ENCODE measurements around the gene ABCA13. TPM values are rescaled to one million over a fixed set of nuclear protein-coding genes. Genes with fewer than 3 reads are reported as not detected.

Gene ABCA13
- polyA plus RNA-seq, 1 of the 3 experiments (the other 2 are of a cell fraction) = not detected

DNA sequence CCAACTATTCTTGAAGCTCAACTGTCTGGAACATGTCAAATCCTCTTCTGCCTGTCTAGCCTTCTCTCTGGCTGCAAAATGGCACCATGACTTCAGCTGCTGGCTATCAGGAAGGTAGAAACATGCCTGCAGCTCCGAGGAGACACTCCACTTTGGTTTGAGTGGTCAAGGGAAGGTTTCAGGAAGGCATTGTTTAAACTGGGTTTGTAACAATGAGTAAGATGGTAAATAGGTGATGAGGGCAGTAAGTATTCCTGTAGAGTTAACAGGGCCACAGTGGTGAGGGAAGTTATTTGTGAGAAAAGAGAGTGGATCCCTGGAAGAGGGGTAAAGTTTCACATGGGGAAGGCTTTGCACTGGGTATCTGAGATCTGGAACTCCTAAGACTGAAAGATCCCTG is 231.5 kb downstream of the ABCA13 start:
- Histone ChIP-seq H3K36me3 (replicated peaks in 1 of 2; ENCODE audit: control insufficient read depth in 1 of 2, insufficient read depth in 2 of 2, low read length in 1 of 2) (no peaks in the 10 kb centered on the region), H2AFZ (ENCODE audit: low read depth) (no peak overlapping the region), H3F3A (replicated peaks; ENCODE audit: insufficient read depth) (no peaks in the 10 kb centered on the region), H3K9me3 (no peaks in the 10 kb centered on the region), H3K9me2 (no peaks in the 10 kb centered on the region), H3K4me1 (ENCODE audit: control insufficient read depth in 1 of 2, insufficient read depth in 2 of 2, low read depth in 1 of 2, low read length in 1 of 2) (no peaks in the 10 kb centered on the region), H3K4me3 (ENCODE audit: low read depth in 2 of 2, low read length in 1 of 2) (no peak overlapping the region), H4K20me1 (ENCODE audit: insufficient read depth) (no peaks in the 10 kb centered on the region), H3K9ac (no peak overlapping the region), H3K27ac (ENCODE audit: low read depth in 2 of 2, low read length in 1 of 2) (no peak overlapping the region), H3K79me2 (ENCODE audit: insufficient read depth) (no peaks in the 10 kb centered on the region), H3K4me2 (no peak overlapping the region), H3K27me3 (ENCODE audit: insufficient read depth) (peaks cover 3% of the 10 kb centered on the region)
- 0% methylated on average over 1 of the region's 1 CpG for WGBS (ENCODE audit: low lambda C conversion rate)
- TF ChIP-seq MEF2A (IDR thresholded peaks at IDR 0.05; ENCODE audit: borderline replicate concordance, low read depth) (no peak), TCF12 (IDR thresholded peaks at IDR 0.05) (no peak), RAD21 (IDR thresholded peaks at IDR 0.05; ENCODE audit: low read length) (no peak), EZH2phosphoT487 (IDR thresholded peaks at IDR 0.05; ENCODE audit: borderline replicate concordance, low read depth) (no peak), RCOR1 (IDR thresholded peaks at IDR 0.05; ENCODE audit: low read length) (no peak)
- TF ChIP-seq, protein P1, sequence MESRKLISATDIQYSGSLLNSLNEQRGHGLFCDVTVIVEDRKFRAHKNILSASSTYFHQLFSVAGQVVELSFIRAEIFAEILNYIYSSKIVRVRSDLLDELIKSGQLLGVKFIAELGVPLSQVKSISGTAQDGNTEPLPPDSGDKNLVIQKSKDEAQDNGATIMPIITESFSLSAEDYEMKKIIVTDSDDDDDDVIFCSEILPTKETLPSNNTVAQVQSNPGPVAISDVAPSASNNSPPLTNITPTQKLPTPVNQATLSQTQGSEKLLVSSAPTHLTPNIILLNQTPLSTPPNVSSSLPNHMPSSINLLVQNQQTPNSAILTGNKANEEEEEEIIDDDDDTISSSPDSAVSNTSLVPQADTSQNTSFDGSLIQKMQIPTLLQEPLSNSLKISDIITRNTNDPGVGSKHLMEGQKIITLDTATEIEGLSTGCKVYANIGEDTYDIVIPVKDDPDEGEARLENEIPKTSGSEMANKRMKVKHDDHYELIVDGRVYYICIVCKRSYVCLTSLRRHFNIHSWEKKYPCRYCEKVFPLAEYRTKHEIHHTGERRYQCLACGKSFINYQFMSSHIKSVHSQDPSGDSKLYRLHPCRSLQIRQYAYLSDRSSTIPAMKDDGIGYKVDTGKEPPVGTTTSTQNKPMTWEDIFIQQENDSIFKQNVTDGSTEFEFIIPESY (IDR thresholded peaks at IDR 0.05; ENCODE audit: borderline replicate concordance, low read depth) = no peak
- ChIA-PET CTCF (interaction anchor here (1.4 kb wide), 1 partner anchor 32 kb away, joined by 3 read pairs; no protein-coding TSS in a partner anchor), POLR2A (no interaction called here)
- no peak for DNase-seq

DNA sequence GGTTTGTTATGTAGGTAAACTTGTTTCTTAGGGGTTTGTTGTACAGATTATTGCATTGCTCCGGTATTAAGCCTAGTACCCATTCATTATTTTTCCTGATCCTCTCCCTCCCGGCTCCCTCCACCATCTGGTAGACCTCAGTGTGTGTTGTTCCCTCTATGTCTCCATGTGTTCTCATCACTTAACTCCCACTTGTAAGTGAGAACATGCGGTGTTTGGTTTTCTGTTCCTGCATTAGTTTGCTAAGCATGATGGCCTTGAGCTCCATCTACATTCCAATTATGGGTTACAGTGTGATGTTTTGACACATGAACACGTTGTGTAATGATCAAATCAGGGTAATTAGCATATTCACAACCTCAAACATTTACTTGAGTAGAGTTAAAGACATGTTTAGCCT is 237.5 kb downstream of the ABCA13 start:
- H3K4me3 ChIP-seq (ENCODE audit: low read depth in 2 of 2, low read length in 1 of 2) = no peak overlapping the region
- H3F3A ChIP-seq (replicated peaks; ENCODE audit: insufficient read depth) = no peaks in the 10 kb centered on the region
- no peak for DNase-seq
- H4K20me1 ChIP-seq (ENCODE audit: insufficient read depth) = no peaks in the 10 kb centered on the region
- H3K4me2 ChIP-seq = no peak overlapping the region
- H3K4me1 ChIP-seq (ENCODE audit: control insufficient read depth in 1 of 2, insufficient read depth in 2 of 2, low read depth in 1 of 2, low read length in 1 of 2) = no peaks in the 10 kb centered on the region
- TF ChIP-seq YY1 (IDR thresholded peaks at IDR 0.05; ENCODE audit: low read depth) = no peak
- TF ChIP-seq, protein P2, sequence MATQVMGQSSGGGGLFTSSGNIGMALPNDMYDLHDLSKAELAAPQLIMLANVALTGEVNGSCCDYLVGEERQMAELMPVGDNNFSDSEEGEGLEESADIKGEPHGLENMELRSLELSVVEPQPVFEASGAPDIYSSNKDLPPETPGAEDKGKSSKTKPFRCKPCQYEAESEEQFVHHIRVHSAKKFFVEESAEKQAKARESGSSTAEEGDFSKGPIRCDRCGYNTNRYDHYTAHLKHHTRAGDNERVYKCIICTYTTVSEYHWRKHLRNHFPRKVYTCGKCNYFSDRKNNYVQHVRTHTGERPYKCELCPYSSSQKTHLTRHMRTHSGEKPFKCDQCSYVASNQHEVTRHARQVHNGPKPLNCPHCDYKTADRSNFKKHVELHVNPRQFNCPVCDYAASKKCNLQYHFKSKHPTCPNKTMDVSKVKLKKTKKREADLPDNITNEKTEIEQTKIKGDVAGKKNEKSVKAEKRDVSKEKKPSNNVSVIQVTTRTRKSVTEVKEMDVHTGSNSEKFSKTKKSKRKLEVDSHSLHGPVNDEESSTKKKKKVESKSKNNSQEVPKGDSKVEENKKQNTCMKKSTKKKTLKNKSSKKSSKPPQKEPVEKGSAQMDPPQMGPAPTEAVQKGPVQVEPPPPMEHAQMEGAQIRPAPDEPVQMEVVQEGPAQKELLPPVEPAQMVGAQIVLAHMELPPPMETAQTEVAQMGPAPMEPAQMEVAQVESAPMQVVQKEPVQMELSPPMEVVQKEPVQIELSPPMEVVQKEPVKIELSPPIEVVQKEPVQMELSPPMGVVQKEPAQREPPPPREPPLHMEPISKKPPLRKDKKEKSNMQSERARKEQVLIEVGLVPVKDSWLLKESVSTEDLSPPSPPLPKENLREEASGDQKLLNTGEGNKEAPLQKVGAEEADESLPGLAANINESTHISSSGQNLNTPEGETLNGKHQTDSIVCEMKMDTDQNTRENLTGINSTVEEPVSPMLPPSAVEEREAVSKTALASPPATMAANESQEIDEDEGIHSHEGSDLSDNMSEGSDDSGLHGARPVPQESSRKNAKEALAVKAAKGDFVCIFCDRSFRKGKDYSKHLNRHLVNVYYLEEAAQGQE (IDR thresholded peaks at IDR 0.05; ENCODE audit: low read depth, low read length) = no peak
- H2AFZ ChIP-seq (ENCODE audit: low read depth) = no peak overlapping the region
- ChIA-PET POLR2A (no interaction called here), CTCF (no interaction called here)
- no peaks in the 10 kb centered on the region for H3K9me3 ChIP-seq
- peaks cover 5% of the 10 kb centered on the region; the same call in 1 of the 2 replicates for H3K27me3 ChIP-seq (ENCODE audit: insufficient read depth)
- H3K9me2 ChIP-seq = no peaks in the 10 kb centered on the region
- H3K36me3 ChIP-seq (replicated peaks in 1 of 2; ENCODE audit: control insufficient read depth in 1 of 2, insufficient read depth in 2 of 2, low read length in 1 of 2) = no peaks in the 10 kb centered on the region
- 4% methylated on average over 4 of the region's 4 CpGs for WGBS (ENCODE audit: low lambda C conversion rate)
- no peak overlapping the region for H3K27ac ChIP-seq (ENCODE audit: low read depth in 2 of 2, low read length in 1 of 2)
- no peaks in the 10 kb centered on the region for H3K79me2 ChIP-seq (ENCODE audit: insufficient read depth)
- no peak overlapping the region for H3K9ac ChIP-seq
